ENCODE results near the gene C6orf136. TPM values are rescaled to one million over a fixed set of nuclear protein-coding genes. Genes with fewer than 3 reads are reported as not detected.

C6orf136 gene
- total and polyA plus RNA-seq, 9 of the 15 experiments (the other 6 are each of a cell fraction or from before 2014, with no cell fraction given): 14.1 to 63.1 (median 18.4) TPM

- TF ChIP-seq MXI1 (IDR thresholded peaks at IDR 0.05; ENCODE audit: low read depth, low read length) (no peak), ASH1L (IDR thresholded peaks at IDR 0.05; ENCODE audit: borderline replicate concordance, low read depth, partially characterized antibody) (no peak), ZSCAN32 (CRISPR knock-in tag; IDR thresholded peaks at IDR 0.05) (peak; percentile 12; the same call in 1 of the 2 replicates), PPARD (CRISPR knock-in tag; IDR thresholded peaks at IDR 0.05) (no peak), EP300 (IDR thresholded peaks at IDR 0.05; ENCODE audit: low read length) (no peak), LARP7 (IDR thresholded peaks at IDR 0.05) (no peak), RFX5 (IDR thresholded peaks at IDR 0.05; ENCODE audit: low read depth, low read length) (no peak), ZBTB8A (IDR thresholded peaks at IDR 0.05; ENCODE audit: partially characterized antibody) (no peak), YY1 (IDR thresholded peaks at IDR 0.05; ENCODE audit: borderline replicate concordance in 1 of 3, control insufficient read depth in 1 of 3, extremely low read depth in 1 of 3, insufficient read depth in 3 of 3, insufficient read length in 1 of 3, insufficient replicate concordance in 2 of 3, low read depth in 1 of 3, low read length in 2 of 3) (no peak), POLR3A (IDR thresholded peaks at IDR 0.05; ENCODE audit: borderline replicate concordance, extremely low read depth, insufficient read depth, insufficient read length) (no peak)
- TF ChIP-seq, protein P1, sequence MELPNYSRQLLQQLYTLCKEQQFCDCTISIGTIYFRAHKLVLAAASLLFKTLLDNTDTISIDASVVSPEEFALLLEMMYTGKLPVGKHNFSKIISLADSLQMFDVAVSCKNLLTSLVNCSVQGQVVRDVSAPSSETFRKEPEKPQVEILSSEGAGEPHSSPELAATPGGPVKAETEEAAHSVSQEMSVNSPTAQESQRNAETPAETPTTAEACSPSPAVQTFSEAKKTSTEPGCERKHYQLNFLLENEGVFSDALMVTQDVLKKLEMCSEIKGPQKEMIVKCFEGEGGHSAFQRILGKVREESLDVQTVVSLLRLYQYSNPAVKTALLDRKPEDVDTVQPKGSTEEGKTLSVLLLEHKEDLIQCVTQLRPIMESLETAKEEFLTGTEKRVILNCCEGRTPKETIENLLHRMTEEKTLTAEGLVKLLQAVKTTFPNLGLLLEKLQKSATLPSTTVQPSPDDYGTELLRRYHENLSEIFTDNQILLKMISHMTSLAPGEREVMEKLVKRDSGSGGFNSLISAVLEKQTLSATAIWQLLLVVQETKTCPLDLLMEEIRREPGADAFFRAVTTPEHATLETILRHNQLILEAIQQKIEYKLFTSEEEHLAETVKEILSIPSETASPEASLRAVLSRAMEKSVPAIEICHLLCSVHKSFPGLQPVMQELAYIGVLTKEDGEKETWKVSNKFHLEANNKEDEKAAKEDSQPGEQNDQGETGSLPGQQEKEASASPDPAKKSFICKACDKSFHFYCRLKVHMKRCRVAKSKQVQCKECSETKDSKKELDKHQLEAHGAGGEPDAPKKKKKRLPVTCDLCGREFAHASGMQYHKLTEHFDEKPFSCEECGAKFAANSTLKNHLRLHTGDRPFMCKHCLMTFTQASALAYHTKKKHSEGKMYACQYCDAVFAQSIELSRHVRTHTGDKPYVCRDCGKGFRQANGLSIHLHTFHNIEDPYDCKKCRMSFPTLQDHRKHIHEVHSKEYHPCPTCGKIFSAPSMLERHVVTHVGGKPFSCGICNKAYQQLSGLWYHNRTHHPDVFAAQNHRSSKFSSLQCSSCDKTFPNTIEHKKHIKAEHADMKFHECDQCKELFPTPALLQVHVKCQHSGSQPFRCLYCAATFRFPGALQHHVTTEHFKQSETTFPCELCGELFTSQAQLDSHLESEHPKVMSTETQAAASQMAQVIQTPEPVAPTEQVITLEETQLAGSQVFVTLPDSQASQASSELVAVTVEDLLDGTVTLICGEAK (IDR thresholded peaks at IDR 0.05): no peak
- TF ChIP-seq, protein P1 (CRISPR knock-in tag; IDR thresholded peaks at IDR 0.05): no peak
- TF ChIP-seq, protein P2, sequence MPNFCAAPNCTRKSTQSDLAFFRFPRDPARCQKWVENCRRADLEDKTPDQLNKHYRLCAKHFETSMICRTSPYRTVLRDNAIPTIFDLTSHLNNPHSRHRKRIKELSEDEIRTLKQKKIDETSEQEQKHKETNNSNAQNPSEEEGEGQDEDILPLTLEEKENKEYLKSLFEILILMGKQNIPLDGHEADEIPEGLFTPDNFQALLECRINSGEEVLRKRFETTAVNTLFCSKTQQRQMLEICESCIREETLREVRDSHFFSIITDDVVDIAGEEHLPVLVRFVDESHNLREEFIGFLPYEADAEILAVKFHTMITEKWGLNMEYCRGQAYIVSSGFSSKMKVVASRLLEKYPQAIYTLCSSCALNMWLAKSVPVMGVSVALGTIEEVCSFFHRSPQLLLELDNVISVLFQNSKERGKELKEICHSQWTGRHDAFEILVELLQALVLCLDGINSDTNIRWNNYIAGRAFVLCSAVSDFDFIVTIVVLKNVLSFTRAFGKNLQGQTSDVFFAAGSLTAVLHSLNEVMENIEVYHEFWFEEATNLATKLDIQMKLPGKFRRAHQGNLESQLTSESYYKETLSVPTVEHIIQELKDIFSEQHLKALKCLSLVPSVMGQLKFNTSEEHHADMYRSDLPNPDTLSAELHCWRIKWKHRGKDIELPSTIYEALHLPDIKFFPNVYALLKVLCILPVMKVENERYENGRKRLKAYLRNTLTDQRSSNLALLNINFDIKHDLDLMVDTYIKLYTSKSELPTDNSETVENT (CRISPR knock-in tag; IDR thresholded peaks at IDR 0.05): peak; percentile 28; the same call in 1 of the 2 replicates
These were observed 30.7 kb upstream of the C6orf136 start (continued) for GRCh38 chr6:30615958-30616810.

Data from K562 (cell line).